Thyroid gland (tissue), 4 donors: ENCODE results near the gene RFX8.

ENCODE experiments used
- CTCF ChIP-seq, 6 experiments: fragments of 200-600 bp in 3 of 6; fragments of 450-650 bp in 3 of 6; sonication (generic) in 3 of 6; IDR thresholded peaks; one replicate each; pipeline ENCODE4 v1.5.1; 2016 to 2019; ENCODE audit warnings: antibody characterized with exemption in 6 of 6, mild to moderate bottlenecking in 2 of 6, inconsistent platforms in 1 of 6, moderate library complexity in 1 of 6
- POLR2A ChIP-seq, 2 donors: fragments of 450-650 bp; IDR thresholded peaks; one replicate each; pipeline ENCODE4 v1.6.1; 2017; ENCODE audit warnings: antibody characterized with exemption in 2 of 2, mild to moderate bottlenecking in 2 of 2, moderate library complexity in 1 of 2

- no peak for TF ChIP-seq CTCF (IDR thresholded peaks at IDR 0.05)
- no peak for TF ChIP-seq POLR2A (IDR thresholded peaks at IDR 0.05)
These were observed 120.2 kb downstream of the RFX8 start for GRCh38 chr2:101354420-101355311.
